ENCODE data around the gene ACAD10.
"Not testable (repeated sequence)": the region's sequence is repeated elsewhere in the genome, so short reads cannot be mapped to it uniquely, and the experiment has no call there.

ACAD10 gene

DNA sequence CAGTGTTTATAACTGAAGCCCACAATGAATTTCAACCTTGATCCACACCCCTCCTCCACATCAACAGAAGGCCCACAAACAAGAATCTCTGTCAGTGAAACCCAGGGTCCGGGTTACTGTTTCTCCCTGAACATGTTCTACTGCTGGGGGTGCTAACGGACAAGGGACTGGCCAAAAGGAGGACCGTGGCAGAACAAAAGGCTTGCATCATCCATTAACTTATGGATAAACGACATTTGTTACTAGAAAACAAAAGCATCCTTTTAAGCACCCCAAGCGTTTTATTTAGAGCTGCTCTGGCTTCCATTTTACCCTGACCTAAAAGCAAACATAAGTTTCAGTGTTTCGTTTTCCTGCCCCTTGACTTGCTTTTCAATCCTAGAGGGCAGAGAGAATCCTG lies 32.3 kb upstream of the ACAD10 start:
- H3K36me3 ChIP-seq: peaks cover 99% of the 10 kb centered on the region
- H4K20me1 ChIP-seq: peaks cover 12% of the 10 kb centered on the region; the same call in 1 of the 2 replicates
- no peaks in the 10 kb centered on the region for H3K9me3 ChIP-seq
- H3K27me3 ChIP-seq: no peaks in the 10 kb centered on the region
- no peak overlapping the region for H3K4me3 ChIP-seq
- H3K4me1 ChIP-seq: no peaks in the 10 kb centered on the region
- H3K27ac ChIP-seq: no peak overlapping the region
- H3K4me2 ChIP-seq: no peak overlapping the region
- TF ChIP-seq Cebpa-rat (IDR thresholded peaks at IDR 0.05): no peak
- no peak overlapping the region for H3K9ac ChIP-seq

DNA sequence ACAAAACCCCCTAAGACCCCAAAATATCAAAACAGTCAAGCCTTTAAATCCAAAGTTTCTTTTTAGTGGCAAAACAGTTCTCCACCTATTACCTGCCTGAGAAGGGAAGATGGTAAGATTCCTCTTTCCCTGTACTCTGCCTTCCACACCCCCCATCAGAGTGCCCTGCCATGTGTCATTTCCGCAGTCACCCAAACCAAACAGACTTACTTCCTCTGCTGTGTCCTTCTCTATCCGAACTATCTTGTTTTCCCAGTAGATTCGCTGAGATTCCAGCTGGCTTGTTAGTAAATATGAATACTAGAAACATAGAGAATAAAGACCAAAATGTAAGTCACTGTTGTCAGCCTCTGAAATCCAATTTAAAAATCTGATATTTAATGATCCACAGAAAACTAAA lies 30.5 kb upstream of the ACAD10 start:
- no peak overlapping the region for H3K4me2 ChIP-seq
- H3K4me3 ChIP-seq: no peak overlapping the region
- no peaks in the 10 kb centered on the region for H3K4me1 ChIP-seq
- H4K20me1 ChIP-seq: peaks cover 12% of the 10 kb centered on the region; the same call in 1 of the 2 replicates
- no peak overlapping the region for H3K27ac ChIP-seq
- H3K9ac ChIP-seq: no peak overlapping the region
- TF ChIP-seq Cebpa-rat (IDR thresholded peaks at IDR 0.05): no peak
- H3K36me3 ChIP-seq: peaks cover 99% of the 10 kb centered on the region
- H3K27me3 ChIP-seq: no peaks in the 10 kb centered on the region
- H3K9me3 ChIP-seq: no peaks in the 10 kb centered on the region

DNA sequence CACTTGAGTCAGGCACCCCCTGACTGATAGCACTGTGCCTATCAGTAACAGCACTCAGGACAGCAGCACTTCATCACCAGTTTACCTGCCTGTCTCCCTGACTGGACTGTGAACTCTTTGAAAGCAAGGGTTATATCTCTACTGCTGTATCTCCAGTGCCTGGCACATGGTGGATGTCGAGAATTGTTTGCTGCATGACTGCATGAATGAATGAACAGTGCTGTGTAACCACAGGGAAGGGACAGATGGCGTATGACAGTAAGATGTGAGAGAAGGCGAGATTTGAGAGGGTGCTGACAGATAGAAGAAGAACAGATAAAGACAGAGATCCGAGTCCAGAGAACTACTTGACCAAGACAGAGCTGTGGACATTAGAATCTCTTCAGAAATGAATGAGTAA lies 29.8 kb upstream of the ACAD10 start:
- Histone ChIP-seq H4K20me1 (peaks cover 12% of the 10 kb centered on the region; the same call in 1 of the 2 replicates), H3K27me3 (no peaks in the 10 kb centered on the region), H3K27ac (no peak overlapping the region), H3K9ac (no peak overlapping the region), H3K4me1 (no peaks in the 10 kb centered on the region), H3K4me3 (no peak overlapping the region), H3K9me3 (no peaks in the 10 kb centered on the region), H3K4me2 (no peak overlapping the region), H3K36me3 (peaks cover 99% of the 10 kb centered on the region)
- TF ChIP-seq Cebpa-rat (IDR thresholded peaks at IDR 0.05): no peak

DNA sequence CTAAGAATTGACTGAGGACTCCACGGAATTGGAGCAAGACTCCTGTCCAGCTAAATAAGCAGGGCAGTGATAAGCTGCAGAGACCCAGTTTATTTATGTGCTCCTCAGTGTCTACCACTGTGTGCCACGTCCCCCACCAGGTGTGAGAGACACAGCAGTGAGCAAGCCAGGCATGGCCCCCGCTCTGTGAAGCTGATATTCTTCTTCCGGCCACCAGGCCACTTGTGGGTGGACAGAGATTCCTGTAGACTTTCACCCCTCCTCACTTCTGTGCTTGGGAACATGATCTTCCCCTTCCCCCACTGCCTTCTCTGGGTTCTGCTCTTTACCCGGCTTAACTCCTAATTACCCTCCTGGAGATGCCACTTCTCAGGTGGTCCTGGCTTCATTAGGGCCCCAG lies 21.4 kb upstream of the ACAD10 start:
- H3K36me3 ChIP-seq: peaks cover 98% of the 10 kb centered on the region
- H3K9ac ChIP-seq: no peak overlapping the region
- H3K4me1 ChIP-seq: no peaks in the 10 kb centered on the region
- peaks cover 24% of the 10 kb centered on the region for H4K20me1 ChIP-seq
- H3K27ac ChIP-seq: no peak overlapping the region
- TF ChIP-seq Cebpa-rat (IDR thresholded peaks at IDR 0.05): no peak
- H3K9me3 ChIP-seq: no peaks in the 10 kb centered on the region
- H3K4me2 ChIP-seq: no peak overlapping the region
- no peaks in the 10 kb centered on the region for H3K27me3 ChIP-seq
- no peak overlapping the region for H3K4me3 ChIP-seq

- Histone ChIP-seq H4K20me1 (peaks cover 24% of the 10 kb centered on the region), H3K4me1 (no peaks in the 10 kb centered on the region), H3K4me3 (no peak overlapping the region), H3K9ac (no peak overlapping the region), H3K27me3 (no peaks in the 10 kb centered on the region), H3K36me3 (peaks cover 98% of the 10 kb centered on the region), H3K4me2 (no peak overlapping the region), H3K27ac (no peak overlapping the region), H3K9me3 (no peaks in the 10 kb centered on the region)
- no peak for TF ChIP-seq Cebpa-rat (IDR thresholded peaks at IDR 0.05)
These were observed 20.6 kb upstream of the ACAD10 start for GRCh38 chr12:111664961-111665865.

GRCh38 chr12:111672822-111673381 lies 13.0 kb upstream of the ACAD10 start:
- TF ChIP-seq Cebpa-rat (IDR thresholded peaks at IDR 0.05): no peak
- Histone ChIP-seq H3K27me3 (no peaks in the 10 kb centered on the region), H3K4me2 (no peak overlapping the region), H4K20me1 (peaks cover 32% of the 10 kb centered on the region), H3K27ac (no peak overlapping the region), H3K36me3 (peaks cover 98% of the 10 kb centered on the region), H3K9me3 (no peaks in the 10 kb centered on the region), H3K4me3 (no peak overlapping the region), H3K4me1 (no peaks in the 10 kb centered on the region), H3K9ac (no peak overlapping the region)

GRCh38 chr12:111673503-111673902 lies 12.3 kb upstream of the ACAD10 start:
- Histone ChIP-seq H3K27ac (no peak overlapping the region), H3K4me1 (no peaks in the 10 kb centered on the region), H4K20me1 (peaks cover 33% of the 10 kb centered on the region), H3K36me3 (peaks cover 100% of the 10 kb centered on the region), H3K9me3 (no peaks in the 10 kb centered on the region), H3K4me2 (no peak overlapping the region), H3K9ac (no peak overlapping the region), H3K4me3 (no peak overlapping the region), H3K27me3 (no peaks in the 10 kb centered on the region)
- TF ChIP-seq Cebpa-rat (IDR thresholded peaks at IDR 0.05): no peak

DNA sequence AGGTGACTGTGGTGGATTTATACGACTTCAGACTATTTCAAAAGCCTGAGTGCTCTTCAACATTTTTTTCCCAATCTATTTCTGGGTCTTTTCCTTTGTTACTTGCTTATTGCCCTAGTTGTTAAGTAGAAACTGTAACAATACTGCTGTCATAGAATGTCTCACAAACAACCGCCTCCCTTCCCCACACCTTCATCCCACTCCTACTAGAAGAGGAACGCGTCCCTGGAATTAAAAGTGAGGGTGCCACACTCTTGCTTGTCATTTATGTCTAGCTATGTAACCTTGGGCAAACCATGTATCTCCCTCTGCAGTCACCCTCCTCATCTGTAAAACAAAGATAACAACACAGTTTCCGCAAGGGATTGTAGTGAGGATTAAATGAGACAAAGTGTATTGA lies 8.7 kb upstream of the ACAD10 start:
- Histone ChIP-seq H3K4me3 (no peak overlapping the region), H3K9ac (no peak overlapping the region), H4K20me1 (peaks cover 35% of the 10 kb centered on the region), H3K9me3 (no peaks in the 10 kb centered on the region), H3K36me3 (peaks cover 100% of the 10 kb centered on the region), H3K4me2 (no peak overlapping the region), H3K4me1 (no peaks in the 10 kb centered on the region), H3K27ac (no peak overlapping the region), H3K27me3 (no peaks in the 10 kb centered on the region)
- TF ChIP-seq Cebpa-rat (IDR thresholded peaks at IDR 0.05): no peak

DNA sequence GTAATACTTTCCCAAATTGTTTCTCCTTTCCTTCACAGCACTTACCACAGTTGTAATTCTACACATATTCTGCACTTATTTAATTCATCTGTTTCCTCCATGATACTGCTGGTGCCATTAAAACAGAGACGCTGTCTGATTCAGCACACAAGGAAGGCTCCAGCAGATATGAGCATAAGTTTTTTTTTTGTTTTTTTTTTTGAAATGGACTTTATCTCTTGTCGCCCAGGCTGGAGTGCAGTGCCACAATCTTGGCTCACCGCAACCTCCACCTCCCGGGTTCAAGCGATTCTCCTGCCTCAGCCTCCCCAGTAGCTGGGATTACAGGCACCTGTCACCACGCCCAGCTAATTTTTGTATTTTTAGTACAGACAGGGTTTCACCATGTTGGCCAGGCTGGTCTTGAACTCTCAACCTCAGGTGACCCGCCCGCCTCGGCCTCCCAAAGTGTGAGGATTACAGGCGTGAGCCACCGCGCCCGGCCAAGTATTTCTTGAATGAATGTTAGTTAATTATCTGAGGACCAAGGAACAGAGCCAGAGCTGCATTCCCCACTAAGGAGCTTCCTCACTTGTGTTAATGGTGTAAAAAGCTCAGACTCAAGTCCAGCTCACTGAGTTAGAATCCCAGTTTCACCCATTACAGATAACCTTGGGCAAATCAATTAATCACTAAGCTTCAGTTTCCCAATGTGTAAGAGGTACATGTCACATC lies 1.2 kb upstream of the ACAD10 start:
- H4K20me1 ChIP-seq: peaks cover 32% of the 10 kb centered on the region
- H3K4me2 ChIP-seq: peak overlapping the region; percentile 96
- peak overlapping the region; percentile 87 for H3K4me3 ChIP-seq
- H3K27me3 ChIP-seq, H3K9me3 ChIP-seq: not testable (repeated sequence)
- peak overlapping the region; percentile 93 for H3K9ac ChIP-seq
- H3K4me1 ChIP-seq: peaks cover 25% of the 10 kb centered on the region
- peaks cover 42% of the 10 kb centered on the region for H3K36me3 ChIP-seq
- H3K27ac ChIP-seq: peak overlapping the region; percentile 87

DNA sequence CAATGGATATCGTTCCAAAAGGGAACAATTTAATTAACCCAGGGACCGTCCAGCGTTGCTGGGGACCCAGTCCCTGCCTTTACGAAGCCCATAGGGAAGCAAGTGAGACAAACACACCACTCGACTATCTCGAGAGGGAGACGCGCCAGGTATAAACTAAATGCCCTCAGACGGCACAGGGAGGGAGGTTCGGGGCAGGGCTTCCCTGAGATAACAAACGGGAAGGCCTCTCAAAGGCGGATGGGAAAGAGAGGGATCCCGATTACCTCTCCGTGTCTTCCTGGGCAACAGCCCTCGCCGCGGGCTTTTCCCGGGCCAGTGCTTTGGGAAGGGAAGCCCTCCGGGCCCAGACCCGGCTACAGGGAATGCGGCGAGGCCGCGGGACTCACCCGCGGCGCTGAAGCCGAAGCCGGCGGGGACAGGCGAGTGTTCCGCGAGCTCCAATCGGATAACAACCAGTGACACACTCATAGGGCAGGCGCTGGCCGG lies 487 bp upstream of the ACAD10 start:
- H3K4me2 ChIP-seq: peak overlapping the region; percentile 96
- peak overlapping the region; percentile 87 for H3K27ac ChIP-seq
- H3K27me3 ChIP-seq: no peaks in the 10 kb centered on the region
- H3K36me3 ChIP-seq: peaks cover 37% of the 10 kb centered on the region
- H3K4me1 ChIP-seq: peaks cover 25% of the 10 kb centered on the region
- no peaks in the 10 kb centered on the region for H3K9me3 ChIP-seq
- peak overlapping the region; percentile 93 for H3K9ac ChIP-seq
- peaks cover 32% of the 10 kb centered on the region for H4K20me1 ChIP-seq
- no peak for TF ChIP-seq Cebpa-rat (IDR thresholded peaks at IDR 0.05)
- peak overlapping the region; percentile 87 for H3K4me3 ChIP-seq
